Liver (tissue), 9 donors: Measurements from ENCODE around the gene OGG1. TPM values are rescaled to one million over a fixed set of nuclear protein-coding genes. Genes with fewer than 3 reads are reported as not detected.

Experiments used
- DNase-seq: peaks from one replicate; pipeline ENCODE4 v3.0.0-alpha.2; 2017; ENCODE audit warnings: low spot score
- H3K27ac ChIP-seq, 2 donors: one replicate each; pipeline ENCODE4 v1.7.0; 2013; ENCODE audit warnings: inconsistent platforms in 2 of 2, low read length in 2 of 2, control low read depth in 1 of 2, low read depth in 1 of 2, mild to moderate bottlenecking in 1 of 2
- H3K27me3 ChIP-seq, 4 donors: one replicate each; pipeline versions ENCODE4 v1.6.1 to v1.7.0; 2013; ENCODE audit warnings: low read length in 3 of 4, inconsistent platforms in 1 of 4, mild to moderate bottlenecking in 1 of 4, moderate library complexity in 1 of 4; ENCODE audit not compliant: control insufficient read depth in 4 of 4, insufficient read depth in 4 of 4
- H3K36me3 ChIP-seq, 4 donors: one replicate each; pipeline versions ENCODE4 v1.6.1 to v1.7.0; 2013; ENCODE audit warnings: low read length in 3 of 4, mild to moderate bottlenecking in 3 of 4, low read depth in 1 of 4, moderate library complexity in 1 of 4; ENCODE audit not compliant: control insufficient read depth in 4 of 4, insufficient read depth in 3 of 4
- H3K4me1 ChIP-seq, 4 donors: one replicate each; pipeline versions ENCODE4 v1.6.1 to v1.7.0; 2013; ENCODE audit warnings: low read length in 3 of 4, mild to moderate bottlenecking in 3 of 4, moderate library complexity in 1 of 4; ENCODE audit not compliant: control insufficient read depth in 4 of 4, insufficient read depth in 4 of 4
- H3K4me3 ChIP-seq, 3 donors: one replicate each; pipeline versions ENCODE4 v1.6.1 to v1.7.0; 2013; ENCODE audit warnings: low read length in 3 of 3, control low read depth in 1 of 3, low read depth in 1 of 3, mild to moderate bottlenecking in 1 of 3
- H3K9ac ChIP-seq, 2 donors: one replicate each; pipeline ENCODE4 v1.7.0; 2013; ENCODE audit warnings: low read length in 2 of 2, mild to moderate bottlenecking in 2 of 2, moderate library complexity in 2 of 2, control low read depth in 1 of 2, low read depth in 1 of 2
- H3K9me3 ChIP-seq, 4 donors: one replicate each; pipeline versions ENCODE4 v1.6.1 to v1.7.0; 2013; ENCODE audit warnings: low read length in 3 of 4; ENCODE audit not compliant: control insufficient read depth in 4 of 4
- EGR1 ChIP-seq, 2 donors: IDR thresholded peaks; 2 replicates each; pipeline ENCODE4 v1.6.1; 2016 to 2018; ENCODE audit warnings: antibody characterized with exemption in 2 of 2, low read depth in 2 of 2
- FOXA1 ChIP-seq: IDR thresholded peaks from 2 replicates; pipeline ENCODE4 v1.6.1; 2016; ENCODE audit warnings: antibody characterized with exemption
- FOXA2 ChIP-seq: IDR thresholded peaks from 2 replicates; pipeline ENCODE4 v1.6.1; 2016; ENCODE audit warnings: antibody characterized with exemption
- GABPA ChIP-seq, 2 donors: IDR thresholded peaks in 1 of 2; conservative IDR thresholded peaks in 1 of 2; 2 replicates each; pipeline ENCODE4 v1.6.1; 2016; ENCODE audit warnings: antibody characterized with exemption in 2 of 2, mild to moderate bottlenecking in 1 of 2, moderate library complexity in 1 of 2
- HNF4A ChIP-seq, 2 donors: conservative IDR thresholded peaks; 2 replicates each; pipeline ENCODE4 v1.6.1; 2016; ENCODE audit warnings: antibody characterized with exemption in 2 of 2, mild to moderate bottlenecking in 2 of 2
- HNF4G ChIP-seq: IDR thresholded peaks from 2 replicates; pipeline ENCODE4 v1.6.1; 2016; ENCODE audit warnings: antibody characterized with exemption
- JUND ChIP-seq, 2 donors: IDR thresholded peaks; 2 replicates each; pipeline ENCODE4 v1.6.1; 2016; ENCODE audit warnings: antibody characterized with exemption in 2 of 2
- NR2F2 ChIP-seq: IDR thresholded peaks from 2 replicates; pipeline ENCODE4 v1.6.1; 2016; ENCODE audit warnings: antibody characterized with exemption
- RAD21 ChIP-seq, 2 donors: IDR thresholded peaks; 2 replicates each; pipeline ENCODE4 v1.6.1; 2016; ENCODE audit warnings: antibody characterized with exemption in 2 of 2, mild to moderate bottlenecking in 2 of 2
- RXRA ChIP-seq, 2 donors: IDR thresholded peaks; 2 replicates each; pipeline ENCODE4 v1.6.1; 2017 to 2018; ENCODE audit warnings: antibody characterized with exemption in 2 of 2, mild to moderate bottlenecking in 1 of 2
- SP1 ChIP-seq: IDR thresholded peaks from 2 replicates; pipeline ENCODE4 v1.6.1; 2018; ENCODE audit warnings: antibody characterized with exemption, mild to moderate bottlenecking
- YY1 ChIP-seq: IDR thresholded peaks from 2 replicates; pipeline ENCODE4 v1.6.1; 2016; ENCODE audit warnings: antibody characterized with exemption, mild to moderate bottlenecking
- WGBS: extraction: QIAGEN DNeasy Blood & Tissue Kit; methylation state at CpG from one replicate; pipeline ENCODE4 v1.1.7; 2013; 5-methylcytosine and 5-hydroxymethylcytosine counted together
- polyA plus RNA-seq, 2 donors: library from polyadenylated mRNA; stranded (reverse) in 1 of 2; unstranded in 1 of 2; fragments of 200-250 nt in 1 of 2; fragments of >200 nt in 1 of 2; fragmentation: Nextera tagmentation in 1 of 2; extraction: Ambion mirVana in 1 of 2; gene quantifications; one replicate each; pipeline versions ENCODE4 v1.2.1 to v1.2.3, GENCODE V29; 2013 to 2015
- total RNA-seq, 2 donors: library from RNA; depleted of rRNA; stranded (reverse); fragments of >200 nt; gene quantifications; one replicate each; pipeline ENCODE4 v1.2.3, GENCODE V29; 2014
- TF ChIP-seq, protein P1 (sequence below): IDR thresholded peaks from 2 replicates; pipeline ENCODE4 v1.6.1; 2016; ENCODE audit warnings: antibody characterized with exemption
- TF ChIP-seq, protein P2 (sequence below): IDR thresholded peaks from 2 replicates; pipeline ENCODE4 v1.6.1; 2016; ENCODE audit warnings: antibody characterized with exemption
- TF ChIP-seq, protein P3 (sequence below): IDR thresholded peaks from 2 replicates; pipeline ENCODE4 v1.6.1; 2016; ENCODE audit warnings: antibody characterized with exemption
- TF ChIP-seq, protein P4 (sequence below): IDR thresholded peaks from 2 replicates; pipeline ENCODE4 v1.6.1; 2016; ENCODE audit warnings: antibody characterized with exemption, mild to moderate bottlenecking
- donor health status: healthy.
- donor health status: healthy.
- donor health status: healthy.
- donor health status: healthy.
- donor health status: healthy.

The OGG1 gene
- total and polyA plus RNA-seq, 4 donors, result 8.9 to 19.8 (median 10.0) TPM

DNA sequence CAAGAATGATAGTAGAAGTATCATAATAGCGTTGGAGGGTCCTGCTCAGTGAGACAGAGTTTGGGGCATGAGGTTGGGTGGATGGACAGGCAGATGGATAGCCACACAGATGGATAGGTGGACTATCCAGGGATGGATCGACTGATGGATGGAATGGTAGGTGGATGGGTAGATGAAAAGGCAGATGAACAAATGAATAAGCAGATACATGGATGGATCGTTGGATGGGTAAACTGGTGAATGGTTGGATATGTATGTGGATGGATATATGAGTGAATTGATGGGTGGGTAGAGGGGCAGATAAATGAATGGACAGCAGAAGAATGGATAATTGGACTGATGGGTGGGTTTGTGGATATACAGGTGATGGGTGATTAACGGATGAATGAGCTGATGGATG is 36.6 kb upstream of the OGG1 start:
- H3K4me3 ChIP-seq, result no peak overlapping the region
- H3K9ac ChIP-seq, result no peak overlapping the region
- no peak for DNase-seq
- 79% methylated on average over 4 of the region's 4 CpGs for WGBS
- H3K27ac ChIP-seq, result no peak overlapping the region
- H3K9me3 ChIP-seq, result no peaks in the 10 kb centered on the region
- no peak for TF ChIP-seq RAD21 (IDR thresholded peaks at IDR 0.05)
- TF ChIP-seq, protein P1, sequence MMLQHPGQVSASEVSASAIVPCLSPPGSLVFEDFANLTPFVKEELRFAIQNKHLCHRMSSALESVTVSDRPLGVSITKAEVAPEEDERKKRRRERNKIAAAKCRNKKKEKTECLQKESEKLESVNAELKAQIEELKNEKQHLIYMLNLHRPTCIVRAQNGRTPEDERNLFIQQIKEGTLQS, result no peak
- no peak for TF ChIP-seq NR2F2
- TF ChIP-seq JUND (IDR thresholded peaks at IDR 0.05), result no peak
- TF ChIP-seq SP1, result no peak
- no peak for TF ChIP-seq HNF4A (conservative IDR thresholded peaks at IDR 0.05)
- no peak for TF ChIP-seq YY1
- TF ChIP-seq, protein P2, sequence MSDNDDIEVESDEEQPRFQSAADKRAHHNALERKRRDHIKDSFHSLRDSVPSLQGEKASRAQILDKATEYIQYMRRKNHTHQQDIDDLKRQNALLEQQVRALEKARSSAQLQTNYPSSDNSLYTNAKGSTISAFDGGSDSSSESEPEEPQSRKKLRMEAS, result no peak
- no peak for TF ChIP-seq GABPA (IDR thresholded peaks at IDR 0.05 in 1 of 2, conservative IDR thresholded peaks at IDR 0.05 in 1 of 2)
- no peaks in the 10 kb centered on the region for H3K4me1 ChIP-seq
- H3K27me3 ChIP-seq, result no peaks in the 10 kb centered on the region
- no peaks in the 10 kb centered on the region for H3K36me3 ChIP-seq

DNA sequence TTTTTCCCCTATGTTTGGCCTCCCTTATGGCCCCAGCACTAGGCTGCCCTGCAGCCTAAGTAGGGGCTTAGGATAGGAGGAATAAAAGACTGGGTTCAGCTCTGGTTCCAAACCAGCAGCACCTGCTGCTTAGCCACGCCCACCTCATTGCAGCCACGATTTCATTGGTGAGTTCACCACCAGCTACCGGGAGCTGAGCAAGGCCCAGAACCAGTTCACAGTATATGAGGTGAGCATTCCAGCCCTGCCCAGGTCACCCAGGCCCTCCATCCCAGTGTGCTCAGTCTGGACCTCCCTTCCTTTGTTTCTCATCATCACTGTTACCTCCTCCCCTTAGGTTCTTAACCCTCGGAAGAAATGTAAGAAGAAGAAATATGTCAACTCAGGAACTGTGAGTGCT is 34.6 kb upstream of the OGG1 start:
- 30% methylated on average over 4 of the region's 4 CpGs for whole genome bisulfite sequencing
- Histone ChIP-seq H3K9ac (no peak overlapping the region), H3K4me3 (no peak overlapping the region), H3K27me3 (no peaks in the 10 kb centered on the region), H3K9me3 (no peaks in the 10 kb centered on the region), H3K4me1 (no peaks in the 10 kb centered on the region), H3K36me3 (no peaks in the 10 kb centered on the region), H3K27ac (no peak overlapping the region)
- TF ChIP-seq, protein P1, result no peak
- TF ChIP-seq NR2F2 (no peak), EGR1 (IDR thresholded peaks at IDR 0.05; ENCODE audit: low read depth in 2 of 2) (no peak), SP1 (no peak), JUND (IDR thresholded peaks at IDR 0.05) (no peak), FOXA2 (no peak), FOXA1 (no peak), HNF4A (conservative IDR thresholded peaks at IDR 0.05) (no peak), HNF4G (no peak), RAD21 (IDR thresholded peaks at IDR 0.05) (no peak), RXRA (IDR thresholded peaks at IDR 0.05) (no peak)
- TF ChIP-seq, protein P3, sequence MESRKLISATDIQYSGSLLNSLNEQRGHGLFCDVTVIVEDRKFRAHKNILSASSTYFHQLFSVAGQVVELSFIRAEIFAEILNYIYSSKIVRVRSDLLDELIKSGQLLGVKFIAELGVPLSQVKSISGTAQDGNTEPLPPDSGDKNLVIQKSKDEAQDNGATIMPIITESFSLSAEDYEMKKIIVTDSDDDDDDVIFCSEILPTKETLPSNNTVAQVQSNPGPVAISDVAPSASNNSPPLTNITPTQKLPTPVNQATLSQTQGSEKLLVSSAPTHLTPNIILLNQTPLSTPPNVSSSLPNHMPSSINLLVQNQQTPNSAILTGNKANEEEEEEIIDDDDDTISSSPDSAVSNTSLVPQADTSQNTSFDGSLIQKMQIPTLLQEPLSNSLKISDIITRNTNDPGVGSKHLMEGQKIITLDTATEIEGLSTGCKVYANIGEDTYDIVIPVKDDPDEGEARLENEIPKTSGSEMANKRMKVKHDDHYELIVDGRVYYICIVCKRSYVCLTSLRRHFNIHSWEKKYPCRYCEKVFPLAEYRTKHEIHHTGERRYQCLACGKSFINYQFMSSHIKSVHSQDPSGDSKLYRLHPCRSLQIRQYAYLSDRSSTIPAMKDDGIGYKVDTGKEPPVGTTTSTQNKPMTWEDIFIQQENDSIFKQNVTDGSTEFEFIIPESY, result no peak
- TF ChIP-seq, protein P2, result no peak
- TF ChIP-seq, protein P4, sequence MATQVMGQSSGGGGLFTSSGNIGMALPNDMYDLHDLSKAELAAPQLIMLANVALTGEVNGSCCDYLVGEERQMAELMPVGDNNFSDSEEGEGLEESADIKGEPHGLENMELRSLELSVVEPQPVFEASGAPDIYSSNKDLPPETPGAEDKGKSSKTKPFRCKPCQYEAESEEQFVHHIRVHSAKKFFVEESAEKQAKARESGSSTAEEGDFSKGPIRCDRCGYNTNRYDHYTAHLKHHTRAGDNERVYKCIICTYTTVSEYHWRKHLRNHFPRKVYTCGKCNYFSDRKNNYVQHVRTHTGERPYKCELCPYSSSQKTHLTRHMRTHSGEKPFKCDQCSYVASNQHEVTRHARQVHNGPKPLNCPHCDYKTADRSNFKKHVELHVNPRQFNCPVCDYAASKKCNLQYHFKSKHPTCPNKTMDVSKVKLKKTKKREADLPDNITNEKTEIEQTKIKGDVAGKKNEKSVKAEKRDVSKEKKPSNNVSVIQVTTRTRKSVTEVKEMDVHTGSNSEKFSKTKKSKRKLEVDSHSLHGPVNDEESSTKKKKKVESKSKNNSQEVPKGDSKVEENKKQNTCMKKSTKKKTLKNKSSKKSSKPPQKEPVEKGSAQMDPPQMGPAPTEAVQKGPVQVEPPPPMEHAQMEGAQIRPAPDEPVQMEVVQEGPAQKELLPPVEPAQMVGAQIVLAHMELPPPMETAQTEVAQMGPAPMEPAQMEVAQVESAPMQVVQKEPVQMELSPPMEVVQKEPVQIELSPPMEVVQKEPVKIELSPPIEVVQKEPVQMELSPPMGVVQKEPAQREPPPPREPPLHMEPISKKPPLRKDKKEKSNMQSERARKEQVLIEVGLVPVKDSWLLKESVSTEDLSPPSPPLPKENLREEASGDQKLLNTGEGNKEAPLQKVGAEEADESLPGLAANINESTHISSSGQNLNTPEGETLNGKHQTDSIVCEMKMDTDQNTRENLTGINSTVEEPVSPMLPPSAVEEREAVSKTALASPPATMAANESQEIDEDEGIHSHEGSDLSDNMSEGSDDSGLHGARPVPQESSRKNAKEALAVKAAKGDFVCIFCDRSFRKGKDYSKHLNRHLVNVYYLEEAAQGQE, result no peak
- no peak for DNase-seq
